ENCODE data around the gene C15orf39.
"Not testable (repeated sequence)": the region's sequence is repeated elsewhere in the genome, so short reads cannot be mapped to it uniquely, and the experiment has no call there.

C15orf39 gene

GRCh38 chr15:75158402-75158801, 43.3 kb upstream of the C15orf39 start:
- H3K4me3 ChIP-seq (ENCODE audit: low read depth, low read length) = no peak overlapping the region
- no peak for DNase-seq (ENCODE audit: low read depth)
- no peak for TF ChIP-seq CTCF (conservative IDR thresholded peaks at IDR 0.05; ENCODE audit: low read depth, low read length)

GRCh38 chr15:75159244-75159643, 42.4 kb upstream of the C15orf39 start:
- no peak for DNase-seq (ENCODE audit: low read depth)
- H3K4me3 ChIP-seq (ENCODE audit: low read depth, low read length) = no peak overlapping the region
- TF ChIP-seq CTCF (conservative IDR thresholded peaks at IDR 0.05; ENCODE audit: low read depth, low read length) = no peak

- no peak overlapping the region for H3K4me3 ChIP-seq (ENCODE audit: low read depth, low read length)
- no peak for TF ChIP-seq CTCF (conservative IDR thresholded peaks at IDR 0.05; ENCODE audit: low read depth, low read length)
- DNase-seq (ENCODE audit: low read depth) = no peak
Measured at GRCh38 chr15:75161106-75161916, 40.4 kb upstream of the C15orf39 start.

- no peak for TF ChIP-seq CTCF (conservative IDR thresholded peaks at IDR 0.05; ENCODE audit: low read depth, low read length)
- no peak overlapping the region for H3K4me3 ChIP-seq (ENCODE audit: low read depth, low read length)
Measured at GRCh38 chr15:75161917-75162414, 39.7 kb upstream of the C15orf39 start.

GRCh38 chr15:75163150-75163564, 38.5 kb upstream of the C15orf39 start:
- DNase-seq (ENCODE audit: low read depth) = no peak
- no peak overlapping the region for H3K4me3 ChIP-seq (ENCODE audit: low read depth, low read length)
- TF ChIP-seq CTCF (conservative IDR thresholded peaks at IDR 0.05; ENCODE audit: low read depth, low read length) = no peak

More at GRCh38 chr15:75161917-75162414, 39.7 kb upstream of the C15orf39 start:
- DNase-seq (ENCODE audit: low read depth) = peak; percentile 31

GRCh38 chr15:75164625-75165350, 36.9 kb upstream of the C15orf39 start:
- H3K4me3 ChIP-seq (ENCODE audit: low read depth, low read length) = no peak overlapping the region
- no peak for DNase-seq (ENCODE audit: low read depth)
- no peak for TF ChIP-seq CTCF (conservative IDR thresholded peaks at IDR 0.05; ENCODE audit: low read depth, low read length)

GRCh38 chr15:75166489-75167063, 35.1 kb upstream of the C15orf39 start:
- DNase-seq (ENCODE audit: low read depth) = peak; percentile 17
- not testable (repeated sequence) for H3K4me3 ChIP-seq (ENCODE audit: low read depth, low read length)
